ENCODE measurements around the gene MAPRE3. TPM values are rescaled to one million over a fixed set of nuclear protein-coding genes. Genes with fewer than 3 reads are reported as not detected.

MAPRE3 gene
- total and polyA plus RNA-seq, 9 of the 15 experiments (the other 6 are each of a cell fraction or from before 2014, with no cell fraction given) = 0.70 to 43.2 (median 12.6) TPM

DNA sequence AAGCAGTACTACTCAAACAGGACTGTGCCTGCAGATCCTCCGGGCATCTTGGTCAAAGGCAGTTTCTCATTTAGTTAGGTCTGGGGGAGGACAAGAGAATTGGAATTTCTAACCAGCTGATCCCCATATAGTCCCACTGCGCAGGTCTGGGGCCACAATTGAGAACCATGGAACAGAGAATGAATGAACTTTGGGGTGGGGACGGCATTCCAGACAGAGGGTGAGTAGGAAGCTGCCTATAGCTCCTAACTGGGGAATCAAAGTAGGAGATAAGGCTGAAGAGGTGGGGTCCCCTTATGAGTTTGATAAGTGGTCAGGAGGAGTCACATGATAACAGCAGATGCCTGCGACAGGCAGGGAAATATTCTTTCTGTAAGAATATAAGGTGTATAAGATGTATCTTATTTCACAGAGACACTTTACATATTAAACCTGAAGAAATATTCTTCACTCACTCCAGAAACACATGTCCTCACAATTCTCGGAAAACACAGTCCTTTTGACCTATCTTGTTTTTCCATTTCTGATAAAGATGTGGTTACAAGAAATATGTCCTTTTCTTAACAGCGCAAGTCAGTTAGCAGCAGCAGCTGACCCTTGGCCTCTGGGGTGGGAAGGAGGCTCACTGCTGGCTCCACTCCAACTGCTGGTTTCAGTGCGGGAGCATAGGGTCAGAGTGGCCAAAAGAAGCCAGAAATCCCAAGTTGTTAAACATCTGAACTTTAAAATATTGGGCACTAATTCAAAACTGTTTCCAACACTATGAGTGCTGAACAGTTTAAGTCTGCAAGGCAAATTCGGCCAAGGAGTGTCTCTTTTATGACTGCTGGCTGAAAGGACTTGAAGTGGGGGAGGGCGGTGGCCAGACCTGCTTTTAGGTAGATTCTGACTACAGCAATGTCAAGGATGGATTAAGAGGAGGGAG, 49.8 kb downstream of the MAPRE3 start (continued):
- TF ChIP-seq, protein P1, sequence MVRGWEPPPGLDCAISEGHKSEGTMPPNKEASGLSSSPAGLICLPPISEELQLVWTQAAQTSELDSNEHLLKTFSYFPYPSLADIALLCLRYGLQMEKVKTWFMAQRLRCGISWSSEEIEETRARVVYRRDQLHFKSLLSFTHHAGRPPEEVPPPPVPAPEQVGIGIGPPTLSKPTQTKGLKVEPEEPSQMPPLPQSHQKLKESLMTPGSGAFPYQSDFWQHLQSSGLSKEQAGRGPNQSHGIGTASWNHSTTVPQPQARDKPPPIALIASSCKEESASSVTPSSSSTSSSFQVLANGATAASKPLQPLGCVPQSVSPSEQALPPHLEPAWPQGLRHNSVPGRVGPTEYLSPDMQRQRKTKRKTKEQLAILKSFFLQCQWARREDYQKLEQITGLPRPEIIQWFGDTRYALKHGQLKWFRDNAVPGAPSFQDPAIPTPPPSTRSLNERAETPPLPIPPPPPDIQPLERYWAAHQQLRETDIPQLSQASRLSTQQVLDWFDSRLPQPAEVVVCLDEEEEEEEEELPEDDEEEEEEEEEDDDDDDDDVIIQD (CRISPR knock-in tag; IDR thresholded peaks at IDR 0.05) = no peak
- TF ChIP-seq NEUROD1 (IDR thresholded peaks at IDR 0.05; ENCODE audit: borderline replicate concordance, low read depth, low read length, partially characterized antibody) (peak; percentile 31), ARHGAP35 (IDR thresholded peaks at IDR 0.05; ENCODE audit: partially characterized antibody) (no peak), ZNF431 (CRISPR knock-in tag; IDR thresholded peaks at IDR 0.05) (no peak), NFE2 (IDR thresholded peaks at IDR 0.05; ENCODE audit: low read depth) (peak; percentile 31; the same call in 1 of the 2 replicates), NCOA6 (IDR thresholded peaks at IDR 0.05) (0 out of 2 replicates have a peak, but pooled peaks have one; percentile 2), KDM1A (IDR thresholded peaks at IDR 0.05) (peak; percentile 91 to 92), BCOR (IDR thresholded peaks at IDR 0.05) (peak; percentile 64; the same call in 1 of the 2 replicates), TEAD4 (IDR thresholded peaks at IDR 0.05; ENCODE audit: low read length) (peak; percentile 91), TEAD4 (CRISPR knock-in tag; IDR thresholded peaks at IDR 0.05; ENCODE audit: borderline replicate concordance) (no peak), KAT7 (CRISPR knock-in tag; IDR thresholded peaks at IDR 0.05; ENCODE audit: borderline replicate concordance) (no peak; the same call in 1 of the 2 replicates), KLF16 (IDR thresholded peaks at IDR 0.05) (peak; percentile 81), SIRT6 (IDR thresholded peaks at IDR 0.05; ENCODE audit: low read depth, low read length) (no peak), OTX1 (CRISPR knock-in tag; IDR thresholded peaks at IDR 0.05) (peak; percentile 22; the same call in 1 of the 2 replicates), GTF2A2 (tag; IDR thresholded peaks at IDR 0.05) (no peak), XRCC5 (IDR thresholded peaks at IDR 0.05; ENCODE audit: low read depth, low read length) (0 out of 2 replicates have a peak, but pooled peaks have one; percentile 29), MTA1 (IDR thresholded peaks at IDR 0.05; ENCODE audit: borderline replicate concordance) (no peak), MCM3 (IDR thresholded peaks at IDR 0.05) (no peak), ZNF785 (CRISPR knock-in tag; IDR thresholded peaks at IDR 0.05) (no peak)
- TF ChIP-seq, protein P2, sequence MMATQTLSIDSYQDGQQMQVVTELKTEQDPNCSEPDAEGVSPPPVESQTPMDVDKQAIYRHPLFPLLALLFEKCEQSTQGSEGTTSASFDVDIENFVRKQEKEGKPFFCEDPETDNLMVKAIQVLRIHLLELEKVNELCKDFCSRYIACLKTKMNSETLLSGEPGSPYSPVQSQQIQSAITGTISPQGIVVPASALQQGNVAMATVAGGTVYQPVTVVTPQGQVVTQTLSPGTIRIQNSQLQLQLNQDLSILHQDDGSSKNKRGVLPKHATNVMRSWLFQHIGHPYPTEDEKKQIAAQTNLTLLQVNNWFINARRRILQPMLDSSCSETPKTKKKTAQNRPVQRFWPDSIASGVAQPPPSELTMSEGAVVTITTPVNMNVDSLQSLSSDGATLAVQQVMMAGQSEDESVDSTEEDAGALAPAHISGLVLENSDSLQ (IDR thresholded peaks at IDR 0.05) = peak; percentile 72
- TF ChIP-seq, protein P3, sequence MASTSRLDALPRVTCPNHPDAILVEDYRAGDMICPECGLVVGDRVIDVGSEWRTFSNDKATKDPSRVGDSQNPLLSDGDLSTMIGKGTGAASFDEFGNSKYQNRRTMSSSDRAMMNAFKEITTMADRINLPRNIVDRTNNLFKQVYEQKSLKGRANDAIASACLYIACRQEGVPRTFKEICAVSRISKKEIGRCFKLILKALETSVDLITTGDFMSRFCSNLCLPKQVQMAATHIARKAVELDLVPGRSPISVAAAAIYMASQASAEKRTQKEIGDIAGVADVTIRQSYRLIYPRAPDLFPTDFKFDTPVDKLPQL (IDR thresholded peaks at IDR 0.05; ENCODE audit: extremely low read depth, insufficient read length) = no peak
- TF ChIP-seq, protein P4, sequence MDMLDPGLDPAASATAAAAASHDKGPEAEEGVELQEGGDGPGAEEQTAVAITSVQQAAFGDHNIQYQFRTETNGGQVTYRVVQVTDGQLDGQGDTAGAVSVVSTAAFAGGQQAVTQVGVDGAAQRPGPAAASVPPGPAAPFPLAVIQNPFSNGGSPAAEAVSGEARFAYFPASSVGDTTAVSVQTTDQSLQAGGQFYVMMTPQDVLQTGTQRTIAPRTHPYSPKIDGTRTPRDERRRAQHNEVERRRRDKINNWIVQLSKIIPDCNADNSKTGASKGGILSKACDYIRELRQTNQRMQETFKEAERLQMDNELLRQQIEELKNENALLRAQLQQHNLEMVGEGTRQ (CRISPR knock-in tag; IDR thresholded peaks at IDR 0.05) = peak; percentile 32
- TF ChIP-seq, protein P5, sequence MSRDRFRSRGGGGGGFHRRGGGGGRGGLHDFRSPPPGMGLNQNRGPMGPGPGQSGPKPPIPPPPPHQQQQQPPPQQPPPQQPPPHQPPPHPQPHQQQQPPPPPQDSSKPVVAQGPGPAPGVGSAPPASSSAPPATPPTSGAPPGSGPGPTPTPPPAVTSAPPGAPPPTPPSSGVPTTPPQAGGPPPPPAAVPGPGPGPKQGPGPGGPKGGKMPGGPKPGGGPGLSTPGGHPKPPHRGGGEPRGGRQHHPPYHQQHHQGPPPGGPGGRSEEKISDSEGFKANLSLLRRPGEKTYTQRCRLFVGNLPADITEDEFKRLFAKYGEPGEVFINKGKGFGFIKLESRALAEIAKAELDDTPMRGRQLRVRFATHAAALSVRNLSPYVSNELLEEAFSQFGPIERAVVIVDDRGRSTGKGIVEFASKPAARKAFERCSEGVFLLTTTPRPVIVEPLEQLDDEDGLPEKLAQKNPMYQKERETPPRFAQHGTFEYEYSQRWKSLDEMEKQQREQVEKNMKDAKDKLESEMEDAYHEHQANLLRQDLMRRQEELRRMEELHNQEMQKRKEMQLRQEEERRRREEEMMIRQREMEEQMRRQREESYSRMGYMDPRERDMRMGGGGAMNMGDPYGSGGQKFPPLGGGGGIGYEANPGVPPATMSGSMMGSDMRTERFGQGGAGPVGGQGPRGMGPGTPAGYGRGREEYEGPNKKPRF (IDR thresholded peaks at IDR 0.05; ENCODE audit: low read depth, low read length) = no peak

All from K562 (cell line).